ENCODE data around the gene PNPLA6. TPM values are rescaled to one million over a fixed set of nuclear protein-coding genes. Genes with fewer than 3 reads are reported as not detected.

PNPLA6 gene
- total RNA-seq, 1 experiment from 2014 or later = 67.6 TPM

- H3K9me3 ChIP-seq = no peaks in the 10 kb centered on the region
- H3K27me3 ChIP-seq (replicated peaks; ENCODE audit: control insufficient read depth, insufficient read depth, low read length) = no peaks in the 10 kb centered on the region
- H3K4me3 Mint-ChIP-seq (ENCODE audit: unreplicated experiment) = peak within 1 kb of the TSS; percentile 77
- DNase-seq = peak; percentile 93 to 96
- peaks cover 4% of the 10 kb centered on the region; the same call in 1 of the 2 replicates for H3K4me1 ChIP-seq
- intact Hi-C loops (cut with micrococcal nuclease; ENCODE audit: unreplicated experiment) = loop anchor here (1.0 to 2.0 kb wide), 2 partner anchors 46 to 64 kb away; partner anchors contain the start of gene PNPLA6
- TF ChIP-seq CTCF (IDR thresholded peaks at IDR 0.05; ENCODE audit: insufficient read depth in 1 of 2, low read depth in 1 of 2, low read length in 1 of 2, severe bottlenecking in 1 of 2, unreplicated experiment in 1 of 2) = no peak
- H3K9me3 Mint-ChIP-seq (ENCODE audit: unreplicated experiment) = no peaks in the 10 kb centered on the region
- H3K4me1 Mint-ChIP-seq (ENCODE audit: low read depth, unreplicated experiment) = peaks cover 7% of the 10 kb centered on the region
- H3K27me3 Mint-ChIP-seq (ENCODE audit: insufficient read depth, unreplicated experiment) = no peaks in the 10 kb centered on the region
- POLR2A ChIA-PET = interaction anchor here (0.8 to 1.2 kb wide), 2 partner anchors 16 to 90 kb away, joined by 3 to 9 read pairs; no protein-coding TSS in a partner anchor
- CTCF ChIA-PET = interaction anchor here (0.6 to 0.7 kb wide), 4 partner anchors 43 to 190 kb away, joined by 4 to 7 read pairs (median 4); no protein-coding TSS in a partner anchor
- no TSS peak for BruUV-seq (replicated peaks)
- H3K27ac Mint-ChIP-seq (ENCODE audit: unreplicated experiment) = peak within 1 kb of the TSS; percentile 96
- H3K4me3 ChIP-seq (ENCODE audit: low read depth, low read length) = peak within 1 kb of the TSS; percentile 60
- no peaks in the 10 kb centered on the region for H3K36me3 ChIP-seq (ENCODE audit: control insufficient read depth, insufficient read depth, low read length)
- H3K36me3 Mint-ChIP-seq (ENCODE audit: insufficient read depth, unreplicated experiment) = peaks cover 9% of the 10 kb centered on the region
Observed at GRCh38 chr19:7488736-7489353, 46.7 kb upstream of the PNPLA6 start, which contains the start of gene PEX11G. TSS of gene PEX11G (minus strand) at chr19:7489035. CDS start at chr19:7489010, 25 bp downstream.

GRCh38 chr19:7489609-7490044 lies 45.9 kb upstream of the PNPLA6 start:
- peak; percentile 58 to 78 for DNase-seq
- Mint-ChIP-seq H3K27me3 (ENCODE audit: insufficient read depth, unreplicated experiment) (no peaks in the 10 kb centered on the region), H3K4me1 (ENCODE audit: low read depth, unreplicated experiment) (peaks cover 7% of the 10 kb centered on the region), H3K27ac (ENCODE audit: unreplicated experiment) (peak overlapping the region; percentile 96), H3K4me3 (ENCODE audit: unreplicated experiment) (peak overlapping the region; percentile 77), H3K36me3 (ENCODE audit: insufficient read depth, unreplicated experiment) (peaks cover 9% of the 10 kb centered on the region), H3K9me3 (ENCODE audit: unreplicated experiment) (no peaks in the 10 kb centered on the region)
- no TSS peak for BruUV-seq (replicated peaks)
- CTCF ChIA-PET = interaction anchor here (0.6 to 1.0 kb wide), 5 partner anchors 33 to 189 kb away, joined by 4 to 8 read pairs (median 4); partner anchors contain the start of gene MCOLN1
- Histone ChIP-seq H3K4me3 (ENCODE audit: low read depth, low read length) (no peak overlapping the region; the same call in 1 of the 2 replicates), H3K27me3 (replicated peaks; ENCODE audit: control insufficient read depth, insufficient read depth, low read length) (no peaks in the 10 kb centered on the region), H3K36me3 (ENCODE audit: control insufficient read depth, insufficient read depth, low read length) (no peaks in the 10 kb centered on the region), H3K4me1 (peaks cover 4% of the 10 kb centered on the region; the same call in 1 of the 2 replicates), H3K9me3 (no peaks in the 10 kb centered on the region)
- POLR2A ChIA-PET = interaction anchor here (0.6 to 1.2 kb wide), 6 partner anchors 17 to 140 kb away, joined by 3 to 14 read pairs (median 4); partner anchors contain the start of gene PET100
- TF ChIP-seq CTCF (IDR thresholded peaks at IDR 0.05; ENCODE audit: insufficient read depth in 1 of 2, low read depth in 1 of 2, low read length in 1 of 2, severe bottlenecking in 1 of 2, unreplicated experiment in 1 of 2) = no peak
- intact Hi-C loops (cut with micrococcal nuclease; ENCODE audit: unreplicated experiment) = loop anchor here (1.0 to 2.0 kb wide), 2 partner anchors 46 to 65 kb away; partner anchors contain the start of gene PNPLA6

- ChIA-PET POLR2A (no interaction called here), CTCF (no interaction called here)
- H3K4me1 ChIP-seq = peaks cover 4% of the 10 kb centered on the region; the same call in 1 of the 2 replicates
- Mint-ChIP-seq H3K27ac (ENCODE audit: unreplicated experiment) (no peak overlapping the region), H3K4me3 (ENCODE audit: unreplicated experiment) (no peak overlapping the region), H3K27me3 (ENCODE audit: insufficient read depth, unreplicated experiment) (no peaks in the 10 kb centered on the region), H3K36me3 (ENCODE audit: insufficient read depth, unreplicated experiment) (peaks cover 9% of the 10 kb centered on the region), H3K9me3 (ENCODE audit: unreplicated experiment) (no peaks in the 10 kb centered on the region), H3K4me1 (ENCODE audit: low read depth, unreplicated experiment) (peaks cover 13% of the 10 kb centered on the region)
- BruUV-seq (replicated peaks) = no TSS peak
- no peaks in the 10 kb centered on the region for H3K27me3 ChIP-seq (replicated peaks; ENCODE audit: control insufficient read depth, insufficient read depth, low read length)
- intact Hi-C loops (cut with micrococcal nuclease; ENCODE audit: unreplicated experiment) = no loop called here
- H3K4me3 ChIP-seq (ENCODE audit: low read depth, low read length) = no peak overlapping the region
- TF ChIP-seq CTCF (IDR thresholded peaks at IDR 0.05; ENCODE audit: insufficient read depth in 1 of 2, low read depth in 1 of 2, low read length in 1 of 2, severe bottlenecking in 1 of 2, unreplicated experiment in 1 of 2) = no peak
- H3K36me3 ChIP-seq (ENCODE audit: control insufficient read depth, insufficient read depth, low read length) = no peaks in the 10 kb centered on the region
- H3K9me3 ChIP-seq = no peaks in the 10 kb centered on the region
- DNase-seq = no peak
Observed at GRCh38 chr19:7492142-7492541, 43.4 kb upstream of the PNPLA6 start.
